GM12878 (cell line): Measurements from ENCODE around the gene SLC4A1. TPM values are rescaled to one million over a fixed set of nuclear protein-coding genes. Genes with fewer than 3 reads are reported as not detected.
A peak's percentile ranks its signal among the peaks of the same experiment; 100 is the strongest.

Experiments used
- CHD1 ChIP-seq: IDR thresholded peaks from 2 replicates; pipeline ENCODE4 v1.6.1; 2012; ENCODE audit warnings: low read depth, low read length, improper control_type of control experiment
- GATAD2B ChIP-seq: fragments of 450-650 bp; conservative IDR thresholded peaks from 2 replicates; pipeline ENCODE4 v1.6.1; 2017; ENCODE audit warnings: low read depth, mild to moderate bottlenecking, moderate library complexity
- IRF4 ChIP-seq: IDR thresholded peaks from 2 replicates; pipeline ENCODE4 v1.6.1; 2011; ENCODE audit warnings: low read depth, low read length
- POLR2A ChIP-seq: IDR thresholded peaks from 2 replicates; pipeline ENCODE4 v1.6.1; 2011; ENCODE audit warnings: low read depth, mild to moderate bottlenecking, low read length
- REST ChIP-seq: IDR thresholded peaks from 2 replicates; pipeline ENCODE4 v1.6.1; 2012; ENCODE audit warnings: mild to moderate bottlenecking, low read depth, low read length
- SUZ12 ChIP-seq: fragments of 200-600 bp; sonication (generic); IDR thresholded peaks from one replicate; pipeline ENCODE4 v1.6.1; 2018; ENCODE audit warnings: antibody characterized with exemption, mild to moderate bottlenecking; ENCODE audit not compliant: unreplicated experiment
- TAF1 ChIP-seq: IDR thresholded peaks from 2 replicates; pipeline ENCODE4 v1.6.1; 2011; ENCODE audit warnings: mild to moderate bottlenecking, low read depth, low read length, borderline replicate concordance
- ZSCAN29 ChIP-seq: fragments of 450-650 bp; IDR thresholded peaks from 2 replicates; pipeline ENCODE4 v1.6.1; 2017; ENCODE audit warnings: mild to moderate bottlenecking, moderate library complexity
- polyA plus RNA-seq, 11 experiments: library from polyadenylated mRNA; depleted of rRNA in 4 of 11; unstranded in 6 of 11; stranded (reverse) in 5 of 11; fragments of >200 nt; fragmentation: Nextera tagmentation in 4 of 11; fragmentation: Illumina TruSeq in 1 of 11; extraction: Ambion mirVana in 4 of 11; extraction: Trizol in 1 of 11; gene quantifications; 1 replicate in 1 of 11; 2 replicates in 10 of 11; pipeline versions ENCODE4 v1.2.1 to v1.2.3, GENCODE V29; 2011 to 2016; ENCODE audit warnings: inconsistent platforms in 2 of 11, missing spikeins in 2 of 11, low read depth in 1 of 11
- total RNA-seq, 4 experiments: library from RNA; depleted of rRNA in 3 of 4; stranded (reverse); fragments of >200 nt in 3 of 4; fragmentation: Illumina TruSeq in 1 of 4; extraction: Trizol in 1 of 4; gene quantifications; 2 replicates each; pipeline versions ENCODE4 v1.2.1 to v1.2.3, GENCODE V29; 2013 to 2021
- TF ChIP-seq, protein P1 (sequence below): fragments of 150-350 bp; IDR thresholded peaks from 2 replicates; pipeline ENCODE4 v1.6.1; 2014; ENCODE audit warnings: mild to moderate bottlenecking, low read depth, low read length
- TF ChIP-seq, protein P2 (sequence below), 3 experiments: IDR thresholded peaks in 2 of 3; conservative IDR thresholded peaks in 1 of 3; 2 replicates each; pipeline ENCODE4 v1.5.1; 2011; ENCODE audit warnings: low read depth in 3 of 3, low read length in 3 of 3, mild to moderate bottlenecking in 3 of 3, control low read depth in 2 of 3, moderate library complexity in 2 of 3, inconsistent platforms in 1 of 3, mixed read lengths in 1 of 3; ENCODE audit not compliant: control insufficient read depth in 2 of 3, insufficient read depth in 1 of 3; ENCODE audit errors: extremely low read depth in 1 of 3

SLC4A1 gene
- total and polyA plus RNA-seq, 10 of the 15 experiments (the other 5 are each of a cell fraction or from before 2014, with no cell fraction given), result 0.03 TPM; not detected in 9

- no peak for TF ChIP-seq CHD1
- TF ChIP-seq, protein P1, sequence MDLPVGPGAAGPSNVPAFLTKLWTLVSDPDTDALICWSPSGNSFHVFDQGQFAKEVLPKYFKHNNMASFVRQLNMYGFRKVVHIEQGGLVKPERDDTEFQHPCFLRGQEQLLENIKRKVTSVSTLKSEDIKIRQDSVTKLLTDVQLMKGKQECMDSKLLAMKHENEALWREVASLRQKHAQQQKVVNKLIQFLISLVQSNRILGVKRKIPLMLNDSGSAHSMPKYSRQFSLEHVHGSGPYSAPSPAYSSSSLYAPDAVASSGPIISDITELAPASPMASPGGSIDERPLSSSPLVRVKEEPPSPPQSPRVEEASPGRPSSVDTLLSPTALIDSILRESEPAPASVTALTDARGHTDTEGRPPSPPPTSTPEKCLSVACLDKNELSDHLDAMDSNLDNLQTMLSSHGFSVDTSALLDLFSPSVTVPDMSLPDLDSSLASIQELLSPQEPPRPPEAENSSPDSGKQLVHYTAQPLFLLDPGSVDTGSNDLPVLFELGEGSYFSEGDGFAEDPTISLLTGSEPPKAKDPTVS, result no peak
- no peak for TF ChIP-seq SUZ12
- no peak for TF ChIP-seq REST
- peak; percentile 86; the same call in 1 of the 2 replicates for TF ChIP-seq GATAD2B
- TF ChIP-seq POLR2A, result peak; percentile 79
- no peak for TF ChIP-seq TAF1
- TF ChIP-seq IRF4, result 0 out of 2 replicates have a peak, but pooled peaks have one; percentile 9
- TF ChIP-seq ZSCAN29, result no peak
- TF ChIP-seq, protein P2, sequence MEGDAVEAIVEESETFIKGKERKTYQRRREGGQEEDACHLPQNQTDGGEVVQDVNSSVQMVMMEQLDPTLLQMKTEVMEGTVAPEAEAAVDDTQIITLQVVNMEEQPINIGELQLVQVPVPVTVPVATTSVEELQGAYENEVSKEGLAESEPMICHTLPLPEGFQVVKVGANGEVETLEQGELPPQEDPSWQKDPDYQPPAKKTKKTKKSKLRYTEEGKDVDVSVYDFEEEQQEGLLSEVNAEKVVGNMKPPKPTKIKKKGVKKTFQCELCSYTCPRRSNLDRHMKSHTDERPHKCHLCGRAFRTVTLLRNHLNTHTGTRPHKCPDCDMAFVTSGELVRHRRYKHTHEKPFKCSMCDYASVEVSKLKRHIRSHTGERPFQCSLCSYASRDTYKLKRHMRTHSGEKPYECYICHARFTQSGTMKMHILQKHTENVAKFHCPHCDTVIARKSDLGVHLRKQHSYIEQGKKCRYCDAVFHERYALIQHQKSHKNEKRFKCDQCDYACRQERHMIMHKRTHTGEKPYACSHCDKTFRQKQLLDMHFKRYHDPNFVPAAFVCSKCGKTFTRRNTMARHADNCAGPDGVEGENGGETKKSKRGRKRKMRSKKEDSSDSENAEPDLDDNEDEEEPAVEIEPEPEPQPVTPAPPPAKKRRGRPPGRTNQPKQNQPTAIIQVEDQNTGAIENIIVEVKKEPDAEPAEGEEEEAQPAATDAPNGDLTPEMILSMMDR (IDR thresholded peaks at IDR 0.05 in 2 of 3, conservative IDR thresholded peaks at IDR 0.05 in 1 of 3; ENCODE audit: control insufficient read depth in 2 of 3, extremely low read depth in 1 of 3, insufficient read depth in 1 of 3, low read depth in 3 of 3, low read length in 3 of 3), result peak; percentile 98 to 100 (median 99); a peak in 5 of 6 replicates
These were observed 57.4 kb downstream of the SLC4A1 start (continued) for GRCh38 chr17:44210342-44211192.
